ENCODE data around the gene GOLGA8O.
"Not testable (repeated sequence)": the region's sequence is repeated elsewhere in the genome, so short reads cannot be mapped to it uniquely, and the experiment has no call there.

DNA sequence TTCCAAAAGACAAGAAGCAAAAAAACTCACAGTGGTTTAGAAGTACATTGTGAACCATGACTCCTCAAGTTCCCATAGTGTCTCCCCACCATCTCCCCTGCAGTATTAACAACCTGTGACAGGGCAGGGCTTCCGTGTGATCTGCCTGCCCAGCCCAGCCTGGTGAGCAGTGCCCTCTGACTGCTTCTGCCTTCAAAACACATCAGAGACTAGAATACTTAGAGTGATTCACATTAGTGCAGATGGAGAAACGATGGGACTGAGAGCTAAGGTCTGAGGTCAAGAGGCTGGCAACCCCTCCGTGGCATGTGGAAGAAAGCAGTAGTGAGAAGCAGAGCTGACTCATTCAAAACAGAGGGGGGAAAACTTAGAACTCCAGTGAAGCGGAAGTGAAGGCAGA, 27.8 kb downstream of the GOLGA8O start:
- TF ChIP-seq, protein P1, sequence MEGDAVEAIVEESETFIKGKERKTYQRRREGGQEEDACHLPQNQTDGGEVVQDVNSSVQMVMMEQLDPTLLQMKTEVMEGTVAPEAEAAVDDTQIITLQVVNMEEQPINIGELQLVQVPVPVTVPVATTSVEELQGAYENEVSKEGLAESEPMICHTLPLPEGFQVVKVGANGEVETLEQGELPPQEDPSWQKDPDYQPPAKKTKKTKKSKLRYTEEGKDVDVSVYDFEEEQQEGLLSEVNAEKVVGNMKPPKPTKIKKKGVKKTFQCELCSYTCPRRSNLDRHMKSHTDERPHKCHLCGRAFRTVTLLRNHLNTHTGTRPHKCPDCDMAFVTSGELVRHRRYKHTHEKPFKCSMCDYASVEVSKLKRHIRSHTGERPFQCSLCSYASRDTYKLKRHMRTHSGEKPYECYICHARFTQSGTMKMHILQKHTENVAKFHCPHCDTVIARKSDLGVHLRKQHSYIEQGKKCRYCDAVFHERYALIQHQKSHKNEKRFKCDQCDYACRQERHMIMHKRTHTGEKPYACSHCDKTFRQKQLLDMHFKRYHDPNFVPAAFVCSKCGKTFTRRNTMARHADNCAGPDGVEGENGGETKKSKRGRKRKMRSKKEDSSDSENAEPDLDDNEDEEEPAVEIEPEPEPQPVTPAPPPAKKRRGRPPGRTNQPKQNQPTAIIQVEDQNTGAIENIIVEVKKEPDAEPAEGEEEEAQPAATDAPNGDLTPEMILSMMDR (conservative IDR thresholded peaks at IDR 0.05; ENCODE audit: low read length), result not testable (repeated sequence)
- not testable (repeated sequence) for TF ChIP-seq EZH2phosphoT487 (IDR thresholded peaks at IDR 0.05; ENCODE audit: borderline replicate concordance)
